ENCODE results near the gene GNB2.

GNB2 gene

DNA sequence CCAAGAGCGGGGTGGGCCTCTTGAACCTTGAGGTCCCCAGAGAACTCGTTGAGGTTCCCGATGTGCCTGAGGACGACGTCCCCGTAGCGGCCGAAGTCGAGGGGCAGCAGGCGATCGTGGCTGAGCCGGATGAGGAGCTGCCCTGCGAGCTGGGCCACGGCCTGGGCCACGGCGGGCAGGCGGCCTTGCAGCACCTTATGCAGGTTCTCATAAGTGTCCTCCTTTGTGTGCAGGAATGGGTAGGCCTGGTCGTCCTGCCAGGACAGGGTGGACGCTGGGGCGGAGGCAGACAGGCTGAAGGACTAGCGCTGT, 46.3 kb upstream of the GNB2 start:
- Histone ChIP-seq H3K27ac (ENCODE audit: poor library complexity, severe bottlenecking) (no peak overlapping the region), H3K4me3 (ENCODE audit: severe bottlenecking) (no peak overlapping the region), H3K27me3 (ENCODE audit: insufficient read depth, poor library complexity, severe bottlenecking) (no peaks in the 10 kb centered on the region), H3K4me1 (ENCODE audit: insufficient read depth, poor library complexity, severe bottlenecking) (no peaks in the 10 kb centered on the region), H3K36me3 (ENCODE audit: low read depth) (no peaks in the 10 kb centered on the region), H3K9me3 (ENCODE audit: severe bottlenecking) (no peaks in the 10 kb centered on the region)
- no peak for ATAC-seq (ENCODE audit: low read depth)
- no peak for DNase-seq (ENCODE audit: low spot score)
- no peak for TF ChIP-seq CTCF (IDR thresholded peaks at IDR 0.05; ENCODE audit: poor library complexity, severe bottlenecking)

DNA sequence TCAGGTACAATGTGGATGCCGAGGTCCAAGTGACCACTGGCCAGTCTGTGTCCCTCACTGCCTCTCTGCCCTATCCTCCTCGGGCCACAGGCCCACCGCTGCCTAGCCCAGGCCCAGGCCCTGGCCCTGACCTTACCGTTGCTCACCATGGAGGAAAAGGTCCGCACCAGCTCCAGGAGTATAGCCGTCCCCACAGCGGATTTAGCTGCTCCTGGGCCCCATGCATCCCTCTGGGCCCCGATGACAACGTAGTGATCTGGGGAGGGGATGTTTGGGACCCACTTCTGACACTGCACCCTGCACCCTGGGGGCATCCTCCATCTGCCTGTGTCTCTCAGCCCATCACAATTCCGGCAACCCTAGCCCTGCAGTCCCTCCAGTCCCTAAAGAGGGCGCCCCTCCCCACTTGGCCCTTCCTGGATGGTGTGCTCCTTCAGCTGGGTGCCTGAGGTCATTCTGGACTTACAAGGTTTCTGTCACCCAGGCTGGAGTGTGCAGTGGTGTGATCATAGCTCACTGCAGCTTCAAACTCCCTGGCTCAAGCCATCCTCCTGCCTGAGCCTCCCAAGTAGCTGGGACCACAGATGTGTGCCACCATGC, 44.3 kb upstream of the GNB2 start:
- ATAC-seq (ENCODE audit: low read depth) (no peak), DNase-seq (ENCODE audit: low spot score) (no peak)

DNA sequence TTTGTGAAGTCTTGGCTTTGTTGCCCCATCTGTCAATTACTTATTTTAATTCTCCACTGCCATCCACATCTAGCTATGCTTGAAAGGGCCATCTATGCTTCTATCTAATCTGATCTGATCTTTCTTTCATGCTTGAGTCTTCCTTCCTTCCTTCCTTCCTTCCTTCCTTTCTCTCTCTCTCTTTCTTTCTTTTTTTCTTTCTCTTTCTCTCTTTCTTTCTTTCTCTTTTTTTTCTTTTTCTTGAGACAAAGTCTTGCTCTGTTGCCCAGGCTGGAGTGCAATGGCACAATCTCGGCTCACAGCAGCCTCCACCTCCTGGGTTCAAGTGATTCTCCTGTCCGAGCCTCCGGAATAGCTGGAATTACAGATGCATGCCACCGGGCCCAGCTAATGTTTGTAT, 43.5 kb upstream of the GNB2 start:
- Histone ChIP-seq H3K27ac (ENCODE audit: poor library complexity, severe bottlenecking) (no peak overlapping the region), H3K4me3 (ENCODE audit: severe bottlenecking) (no peak overlapping the region), H3K4me1 (ENCODE audit: insufficient read depth, poor library complexity, severe bottlenecking) (no peaks in the 10 kb centered on the region), H3K36me3 (ENCODE audit: low read depth) (no peaks in the 10 kb centered on the region), H3K27me3 (ENCODE audit: insufficient read depth, poor library complexity, severe bottlenecking) (no peaks in the 10 kb centered on the region), H3K9me3 (ENCODE audit: severe bottlenecking) (no peaks in the 10 kb centered on the region)
- no peak for ATAC-seq (ENCODE audit: low read depth)
- no peak for DNase-seq (ENCODE audit: low spot score)
- no peak for TF ChIP-seq CTCF (IDR thresholded peaks at IDR 0.05; ENCODE audit: poor library complexity, severe bottlenecking)

More for the DNA sequence above, 44.3 kb upstream of the GNB2 start:
- no peaks in the 10 kb centered on the region for H3K27me3 ChIP-seq (ENCODE audit: insufficient read depth, poor library complexity, severe bottlenecking)
- no peaks in the 10 kb centered on the region for H3K9me3 ChIP-seq (ENCODE audit: severe bottlenecking)
- no peaks in the 10 kb centered on the region for H3K36me3 ChIP-seq (ENCODE audit: low read depth)
- no peak overlapping the region for H3K27ac ChIP-seq (ENCODE audit: poor library complexity, severe bottlenecking)
- no peak for TF ChIP-seq CTCF (IDR thresholded peaks at IDR 0.05; ENCODE audit: poor library complexity, severe bottlenecking)
- no peaks in the 10 kb centered on the region for H3K4me1 ChIP-seq (ENCODE audit: insufficient read depth, poor library complexity, severe bottlenecking)
- no peak overlapping the region for H3K4me3 ChIP-seq (ENCODE audit: severe bottlenecking)

DNA sequence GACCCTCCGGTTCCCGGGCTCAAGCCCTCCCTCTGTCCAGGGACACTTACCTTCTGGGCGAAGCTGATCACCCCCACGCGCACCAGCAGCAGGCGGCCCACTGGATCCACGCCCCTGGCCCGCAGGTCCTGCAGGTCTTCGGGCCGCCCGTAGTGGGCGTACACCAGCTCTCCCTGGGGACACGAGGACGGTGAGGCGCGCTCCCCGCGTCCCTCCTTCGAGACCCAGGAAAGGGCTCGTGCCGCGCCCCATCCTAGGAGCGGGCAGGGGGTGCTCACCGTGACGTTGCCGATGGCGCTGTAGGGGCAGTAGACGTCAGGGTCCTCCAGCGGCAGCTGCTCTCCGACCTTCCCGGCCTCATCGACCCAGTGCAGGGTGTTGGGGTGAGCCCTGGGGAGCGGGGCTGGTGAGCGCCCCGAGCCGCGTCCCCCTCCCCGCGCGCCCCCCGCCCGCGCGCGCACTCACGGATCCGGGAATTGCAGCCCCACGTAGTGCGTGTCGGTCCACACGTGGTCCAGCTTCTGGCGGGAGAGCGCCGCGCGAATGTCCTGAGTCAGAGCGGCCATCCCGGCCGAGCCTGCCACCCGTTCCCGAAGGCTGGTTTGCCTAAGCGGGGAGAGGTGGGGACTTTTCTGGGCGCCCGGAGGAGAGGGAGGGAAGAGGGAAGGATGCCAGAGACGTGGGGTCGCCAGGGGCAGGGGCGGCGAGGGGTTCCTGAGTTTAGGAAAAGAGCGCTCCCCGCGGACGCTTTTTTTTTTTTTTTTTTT, 40.4 kb upstream of the GNB2 start:
- ATAC-seq (ENCODE audit: low read depth) = peak; percentile 70
- Histone ChIP-seq H3K36me3 (ENCODE audit: low read depth) (no peaks in the 10 kb centered on the region), H3K27me3 (ENCODE audit: insufficient read depth, poor library complexity, severe bottlenecking) (no peaks in the 10 kb centered on the region), H3K4me1 (ENCODE audit: insufficient read depth, poor library complexity, severe bottlenecking) (no peaks in the 10 kb centered on the region), H3K27ac (ENCODE audit: poor library complexity, severe bottlenecking) (no peak overlapping the region), H3K4me3 (ENCODE audit: severe bottlenecking) (peak overlapping the region; percentile 32), H3K9me3 (ENCODE audit: severe bottlenecking) (no peaks in the 10 kb centered on the region)
- no peak for DNase-seq (ENCODE audit: low spot score)
- TF ChIP-seq CTCF (IDR thresholded peaks at IDR 0.05; ENCODE audit: poor library complexity, severe bottlenecking) = peak; percentile 40

DNA sequence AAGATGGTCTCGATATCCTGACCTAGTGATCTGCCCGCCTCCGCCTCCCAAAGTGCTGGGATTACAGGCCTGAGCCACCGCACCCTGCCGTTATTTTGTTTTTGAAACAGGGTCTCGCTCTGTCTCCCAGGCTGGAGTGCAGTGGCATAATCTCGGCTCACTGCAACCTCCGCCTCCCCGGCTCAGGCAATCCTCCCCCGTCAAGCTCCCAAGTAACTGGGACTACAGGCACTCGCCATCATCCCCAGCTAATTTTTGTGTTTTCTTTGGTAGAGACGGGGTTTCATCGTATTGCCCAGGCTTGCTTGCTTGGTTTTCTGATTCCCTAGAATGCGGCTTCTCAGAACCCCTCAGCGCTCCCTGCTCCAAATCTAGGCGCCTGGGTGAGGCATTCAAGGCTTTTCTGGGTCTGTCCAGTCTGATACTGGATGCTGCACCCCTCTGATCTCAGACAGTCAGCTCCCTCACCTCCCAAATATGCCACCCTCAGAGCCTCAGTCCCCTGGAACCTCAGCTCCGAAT, 33.5 kb upstream of the GNB2 start:
- Histone ChIP-seq H3K4me1 (ENCODE audit: insufficient read depth, poor library complexity, severe bottlenecking) (no peaks in the 10 kb centered on the region), H3K36me3 (ENCODE audit: low read depth) (no peaks in the 10 kb centered on the region), H3K4me3 (ENCODE audit: severe bottlenecking) (no peak overlapping the region), H3K27ac (ENCODE audit: poor library complexity, severe bottlenecking) (no peak overlapping the region), H3K9me3 (ENCODE audit: severe bottlenecking) (no peaks in the 10 kb centered on the region), H3K27me3 (ENCODE audit: insufficient read depth, poor library complexity, severe bottlenecking) (no peaks in the 10 kb centered on the region)
- TF ChIP-seq CTCF (IDR thresholded peaks at IDR 0.05; ENCODE audit: poor library complexity, severe bottlenecking) = no peak
- DNase-seq (ENCODE audit: low spot score) (no peak), ATAC-seq (ENCODE audit: low read depth) (no peak)
